Vagina (tissue), 2 donors: ENCODE measurements around the gene GTF3C1. TPM values are rescaled to one million over a fixed set of nuclear protein-coding genes. Genes with fewer than 3 reads are reported as not detected.

Source experiments
- DNase-seq, 2 donors: peaks; one replicate each; pipeline ENCODE4 v3.0.0-alpha.2; 2017; ENCODE audit errors: extremely low spot score in 2 of 2
- H3K27ac ChIP-seq: fragments of 200-600 bp; sonication (generic); one replicate; pipeline ENCODE4 v1.5.1; 2019
- H3K27me3 ChIP-seq: fragments of 200-600 bp; sonication (generic); one replicate; pipeline ENCODE4 v1.5.1; 2019
- H3K36me3 ChIP-seq, 2 donors: fragments of 200-600 bp; sonication (generic); one replicate each; pipeline ENCODE4 v1.5.1; 2017 to 2019
- H3K4me1 ChIP-seq: fragments of 200-600 bp; sonication (generic); one replicate; pipeline ENCODE4 v1.5.1; 2019
- H3K4me3 ChIP-seq, 2 donors: fragments of 200-600 bp; sonication (generic); 1 replicate in 1 of 2; 2 replicates in 1 of 2; pipeline ENCODE4 v1.5.1; 2016 to 2019
- H3K9me3 ChIP-seq: fragments of 200-600 bp; sonication (generic); one replicate; pipeline ENCODE4 v1.5.1; 2019
- CTCF ChIP-seq, 3 experiments: fragments of 450-650 bp in 2 of 3; fragments of 200-600 bp in 1 of 3; sonication (generic) in 1 of 3; IDR thresholded peaks; one replicate each; pipeline ENCODE4 v1.5.1; 2017 to 2019; ENCODE audit warnings: antibody characterized with exemption in 3 of 3, mild to moderate bottlenecking in 2 of 3, moderate library complexity in 2 of 3
- POLR2A ChIP-seq, 2 donors: fragments of 450-650 bp; IDR thresholded peaks; one replicate each; pipeline ENCODE4 v1.6.1; 2017; ENCODE audit warnings: antibody characterized with exemption in 2 of 2, mild to moderate bottlenecking in 2 of 2, moderate library complexity in 2 of 2
- POLR2AphosphoS5 ChIP-seq, 2 donors: sonication (generic); formaldehyde crosslinking; IDR thresholded peaks; one replicate each; pipeline ENCODE4 v1.9.0; 2017; ENCODE audit warnings: antibody characterized with exemption in 2 of 2, mild to moderate bottlenecking in 2 of 2, low read depth in 1 of 2; ENCODE audit not compliant: insufficient read depth in 1 of 2
- intact Hi-C: fragments of 100-400 bp; cut with DNase I; formaldehyde crosslinking; loops from one replicate; pipeline ENCODE4 v1.15.1; 2023
- total RNA-seq: library from RNA; depleted of rRNA; stranded (reverse); fragments of >200 nt; gene quantifications from one replicate; pipeline ENCODE4 v1.2.3, GENCODE V29; 2016

GTF3C1 gene
- total RNA-seq, 1 donor from 2014 or later = 133 TPM

- Histone ChIP-seq H3K9me3 (no peaks in the 10 kb centered on the region), H3K27me3 (no peaks in the 10 kb centered on the region), H3K27ac (no peak overlapping the region), H3K36me3 (peaks cover 0 to 79% of the 10 kb centered on the region in 2 donors), H3K4me1 (no peaks in the 10 kb centered on the region), H3K4me3 (no peak overlapping the region)
- TF ChIP-seq POLR2AphosphoS5 (IDR thresholded peaks at IDR 0.05; ENCODE audit: insufficient read depth in 1 of 2, low read depth in 1 of 2) = no peak
- no peak for TF ChIP-seq POLR2A (IDR thresholded peaks at IDR 0.05)
- TF ChIP-seq CTCF (IDR thresholded peaks at IDR 0.05) = no peak
- DNase-seq = no peak
- intact Hi-C loops = no loop called here
Measured at GRCh38 chr16:27526180-27526579, 23.5 kb downstream of the GTF3C1 start.

DNA sequence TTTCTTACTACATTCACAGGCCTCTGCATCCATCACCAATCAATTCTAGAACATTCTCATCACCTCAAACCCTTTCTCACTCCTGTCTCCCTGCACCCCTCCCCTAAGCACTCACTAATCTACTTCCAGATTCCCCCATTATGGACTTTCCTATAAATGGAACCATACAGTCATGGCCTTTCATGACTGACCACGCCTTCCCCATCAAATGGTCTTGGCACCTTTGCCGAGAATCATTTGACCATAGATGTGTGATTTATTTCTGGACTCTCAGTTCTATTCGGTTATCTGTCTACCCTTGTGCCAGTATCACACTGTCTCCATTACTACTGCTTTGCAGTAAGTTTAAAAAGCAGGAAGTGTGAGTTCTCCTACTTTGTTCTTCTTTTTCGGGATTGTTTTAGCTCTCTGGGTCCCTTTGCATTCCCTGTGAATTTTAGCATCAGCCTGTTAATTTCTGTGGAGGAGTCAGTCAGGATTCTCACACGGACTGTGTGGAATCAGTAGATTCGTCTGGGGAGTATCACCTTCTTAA, 27.5 kb downstream of the GTF3C1 start:
- H3K27ac ChIP-seq = no peak overlapping the region
- H3K4me1 ChIP-seq = no peaks in the 10 kb centered on the region
- H3K27me3 ChIP-seq = no peaks in the 10 kb centered on the region
- H3K36me3 ChIP-seq = peaks cover 0 to 41% of the 10 kb centered on the region in 2 donors
- intact Hi-C loops = no loop called here
- TF ChIP-seq POLR2A (IDR thresholded peaks at IDR 0.05) = no peak
- no peak for TF ChIP-seq POLR2AphosphoS5 (IDR thresholded peaks at IDR 0.05; ENCODE audit: insufficient read depth in 1 of 2, low read depth in 1 of 2)
- no peak for TF ChIP-seq CTCF (IDR thresholded peaks at IDR 0.05)
- no peak for DNase-seq
- no peaks in the 10 kb centered on the region for H3K9me3 ChIP-seq
- H3K4me3 ChIP-seq = no peak overlapping the region

DNA sequence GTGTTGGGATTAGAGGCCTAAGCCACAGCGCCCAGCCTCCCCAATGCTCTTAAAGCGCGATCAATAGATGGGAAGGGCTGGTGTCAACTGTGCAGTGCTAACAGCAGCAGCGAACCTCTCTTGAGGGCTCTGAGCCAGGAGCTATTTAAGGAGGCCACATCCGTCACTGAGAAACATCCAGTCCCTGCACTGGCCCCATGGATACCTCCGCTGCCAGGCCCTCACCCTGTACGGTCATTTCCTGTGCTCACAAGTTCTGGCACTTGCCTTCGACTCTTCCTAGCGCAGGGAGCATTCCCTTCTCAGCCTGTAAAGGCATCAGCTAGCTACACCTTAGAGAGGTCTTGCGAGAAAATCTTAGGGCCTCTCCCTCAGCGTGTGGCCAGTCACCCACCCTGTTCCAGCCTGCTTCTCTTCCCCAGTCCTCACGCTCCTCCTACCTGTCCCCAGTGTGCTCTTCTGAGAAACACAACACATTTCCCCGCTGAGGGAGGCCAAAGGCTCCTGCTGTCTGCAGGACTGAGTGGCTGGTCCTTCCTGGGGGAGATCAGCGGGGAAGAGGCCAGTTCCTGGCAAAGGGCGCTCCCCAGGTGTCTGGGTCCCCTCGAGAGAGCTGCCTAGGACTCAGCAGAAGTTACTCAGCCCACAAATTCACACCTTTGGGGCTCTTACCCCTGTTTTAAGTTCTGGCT, 28.6 kb downstream of the GTF3C1 start:
- H3K36me3 ChIP-seq = peaks cover 0 to 30% of the 10 kb centered on the region in 2 donors
- intact Hi-C loops = no loop called here
- H3K4me3 ChIP-seq = no peak overlapping the region
- no peaks in the 10 kb centered on the region for H3K9me3 ChIP-seq
- DNase-seq = no peak
- TF ChIP-seq POLR2AphosphoS5 (IDR thresholded peaks at IDR 0.05; ENCODE audit: insufficient read depth in 1 of 2, low read depth in 1 of 2) = peak; percentile 20 to 24
- no peak for TF ChIP-seq CTCF (IDR thresholded peaks at IDR 0.05)
- no peaks in the 10 kb centered on the region for H3K4me1 ChIP-seq
- peak overlapping the region; percentile 46 for H3K27ac ChIP-seq
- H3K27me3 ChIP-seq = no peaks in the 10 kb centered on the region

DNA sequence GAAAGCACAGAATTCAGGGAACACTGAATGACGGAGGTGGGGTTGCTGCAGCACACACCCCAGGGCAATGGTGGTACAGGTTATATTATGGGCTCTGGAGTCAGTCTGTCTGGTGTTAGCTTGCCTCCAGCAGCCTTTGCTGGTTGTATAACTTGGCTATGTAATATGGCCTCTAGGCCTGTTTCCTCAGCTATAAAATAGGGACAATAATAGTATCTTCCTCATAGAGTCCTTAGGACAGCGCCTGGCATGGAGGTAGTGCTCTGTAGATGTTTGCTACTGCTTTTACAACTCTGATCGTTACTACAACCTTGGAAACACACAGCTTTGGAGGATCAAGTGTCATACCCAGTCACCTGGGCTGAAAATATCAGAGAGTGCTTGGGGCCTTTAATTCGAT, 31.5 kb downstream of the GTF3C1 start:
- peaks cover 0 to 2% of the 10 kb centered on the region in 2 donors for H3K36me3 ChIP-seq
- H3K27me3 ChIP-seq = no peaks in the 10 kb centered on the region
- no peaks in the 10 kb centered on the region for H3K4me1 ChIP-seq
- no peak overlapping the region for H3K4me3 ChIP-seq
- TF ChIP-seq CTCF (IDR thresholded peaks at IDR 0.05) (no peak), POLR2AphosphoS5 (IDR thresholded peaks at IDR 0.05; ENCODE audit: insufficient read depth in 1 of 2, low read depth in 1 of 2) (no peak), POLR2A (IDR thresholded peaks at IDR 0.05) (no peak)
- DNase-seq = no peak
- intact Hi-C loops = no loop called here
- H3K9me3 ChIP-seq = no peaks in the 10 kb centered on the region
- H3K27ac ChIP-seq = no peak overlapping the region

GRCh38 chr16:27517664-27518063, 32.0 kb downstream of the GTF3C1 start:
- no peaks in the 10 kb centered on the region for H3K27me3 ChIP-seq
- intact Hi-C loops = no loop called here
- no peaks in the 10 kb centered on the region for H3K9me3 ChIP-seq
- no peaks in the 10 kb centered on the region for H3K4me1 ChIP-seq
- DNase-seq = no peak
- H3K27ac ChIP-seq = no peak overlapping the region
- H3K4me3 ChIP-seq = no peak overlapping the region
- TF ChIP-seq POLR2A (IDR thresholded peaks at IDR 0.05) = no peak
- TF ChIP-seq POLR2AphosphoS5 (IDR thresholded peaks at IDR 0.05; ENCODE audit: insufficient read depth in 1 of 2, low read depth in 1 of 2) = no peak
- no peak for TF ChIP-seq CTCF (IDR thresholded peaks at IDR 0.05)
- no peaks in the 10 kb centered on the region for H3K36me3 ChIP-seq
